Hematopoietic multipotent progenitor cell treated with erythropoietin and hydrocortisone succinate and interleukin-3 and kit ligand, for 6 days (in vitro differentiated cells): ENCODE measurements around the gene CNTNAP5.

Source experiments
- DNase-seq: peaks from one replicate; pipeline ENCODE4 v3.0.0-alpha.2; 2015

The CNTNAP5 gene

GRCh38 chr2:124838406-124838805, 813.3 kb downstream of the CNTNAP5 start:
- no peak for DNase-seq

- DNase-seq = no peak
Measured at GRCh38 chr2:124867247-124867646, 842.2 kb downstream of the CNTNAP5 start.

- no peak for DNase-seq
Measured at GRCh38 chr2:124874219-124874618, 849.1 kb downstream of the CNTNAP5 start.

GRCh38 chr2:124874676-124875075, 849.6 kb downstream of the CNTNAP5 start:
- DNase-seq = no peak

GRCh38 chr2:124875627-124876244, 850.6 kb downstream of the CNTNAP5 start:
- DNase-seq = no peak

- no peak for DNase-seq
Measured at GRCh38 chr2:124877141-124877577, 852.1 kb downstream of the CNTNAP5 start.

GRCh38 chr2:124879640-124880039, 854.6 kb downstream of the CNTNAP5 start:
- no peak for DNase-seq

- no peak for DNase-seq
Measured at GRCh38 chr2:124880995-124881394, 855.9 kb downstream of the CNTNAP5 start.

- DNase-seq = no peak
Measured at GRCh38 chr2:124882423-124882822, 857.3 kb downstream of the CNTNAP5 start.

- DNase-seq = no peak
Measured at GRCh38 chr2:124883595-124883994, 858.5 kb downstream of the CNTNAP5 start.

- no peak for DNase-seq
Measured at GRCh38 chr2:124884315-124884714, 859.2 kb downstream of the CNTNAP5 start.

GRCh38 chr2:124886216-124886615, 861.1 kb downstream of the CNTNAP5 start:
- DNase-seq = no peak

GRCh38 chr2:124887466-124887865, 862.4 kb downstream of the CNTNAP5 start:
- no peak for DNase-seq

GRCh38 chr2:124888431-124888830, 863.3 kb downstream of the CNTNAP5 start:
- no peak for DNase-seq

GRCh38 chr2:124894199-124894598, 869.1 kb downstream of the CNTNAP5 start:
- no peak for DNase-seq

GRCh38 chr2:124898827-124899226, 873.7 kb downstream of the CNTNAP5 start:
- DNase-seq = no peak

GRCh38 chr2:124908411-124908810, 883.3 kb downstream of the CNTNAP5 start:
- DNase-seq = no peak

GRCh38 chr2:124911560-124911959, 886.5 kb downstream of the CNTNAP5 start:
- no peak for DNase-seq

- no peak for DNase-seq
Measured at GRCh38 chr2:124913868-124914267, 888.8 kb downstream of the CNTNAP5 start.

GRCh38 chr2:124915567-124915966, 890.5 kb downstream of the CNTNAP5 start:
- no peak for DNase-seq

- DNase-seq = no peak
Measured at GRCh38 chr2:124919296-124919695, 894.2 kb downstream of the CNTNAP5 start.

GRCh38 chr2:124920448-124920847, 895.4 kb downstream of the CNTNAP5 start:
- DNase-seq = no peak

- DNase-seq = no peak
Measured at GRCh38 chr2:124921191-124921590, 896.1 kb downstream of the CNTNAP5 start.

- no peak for DNase-seq
Measured at GRCh38 chr2:124923097-124923496, 898.0 kb downstream of the CNTNAP5 start.

- no peak for DNase-seq
Measured at GRCh38 chr2:124933883-124934282, 908.8 kb downstream of the CNTNAP5 start.
